Gastroesophageal sphincter (tissue), 3 donors: Measurements from ENCODE around the gene SPON2.

ENCODE experiments used
- EP300 ChIP-seq: sonication (generic); formaldehyde crosslinking; IDR thresholded peaks from one replicate; pipeline ENCODE4 v1.6.1; 2017; ENCODE audit warnings: antibody characterized with exemption, mild to moderate bottlenecking
- POLR2A ChIP-seq, 2 donors: fragments of 450-650 bp; IDR thresholded peaks; one replicate each; pipeline ENCODE4 v1.6.1; 2017; ENCODE audit warnings: antibody characterized with exemption in 2 of 2, mild to moderate bottlenecking in 2 of 2, moderate library complexity in 1 of 2
- POLR2AphosphoS5 ChIP-seq: sonication (generic); formaldehyde crosslinking; IDR thresholded peaks from one replicate; pipeline ENCODE4 v1.6.1; 2017; ENCODE audit warnings: antibody characterized with exemption
- TF ChIP-seq, protein P1 (sequence below), 4 experiments: fragments of 200-600 bp in 2 of 4; fragments of 450-650 bp in 2 of 4; sonication (generic) in 1 of 4; IDR thresholded peaks; one replicate each; pipeline ENCODE4 v1.5.1; 2017 to 2019; ENCODE audit warnings: antibody characterized with exemption in 4 of 4, mild to moderate bottlenecking in 2 of 4, moderate library complexity in 2 of 4

DNA sequence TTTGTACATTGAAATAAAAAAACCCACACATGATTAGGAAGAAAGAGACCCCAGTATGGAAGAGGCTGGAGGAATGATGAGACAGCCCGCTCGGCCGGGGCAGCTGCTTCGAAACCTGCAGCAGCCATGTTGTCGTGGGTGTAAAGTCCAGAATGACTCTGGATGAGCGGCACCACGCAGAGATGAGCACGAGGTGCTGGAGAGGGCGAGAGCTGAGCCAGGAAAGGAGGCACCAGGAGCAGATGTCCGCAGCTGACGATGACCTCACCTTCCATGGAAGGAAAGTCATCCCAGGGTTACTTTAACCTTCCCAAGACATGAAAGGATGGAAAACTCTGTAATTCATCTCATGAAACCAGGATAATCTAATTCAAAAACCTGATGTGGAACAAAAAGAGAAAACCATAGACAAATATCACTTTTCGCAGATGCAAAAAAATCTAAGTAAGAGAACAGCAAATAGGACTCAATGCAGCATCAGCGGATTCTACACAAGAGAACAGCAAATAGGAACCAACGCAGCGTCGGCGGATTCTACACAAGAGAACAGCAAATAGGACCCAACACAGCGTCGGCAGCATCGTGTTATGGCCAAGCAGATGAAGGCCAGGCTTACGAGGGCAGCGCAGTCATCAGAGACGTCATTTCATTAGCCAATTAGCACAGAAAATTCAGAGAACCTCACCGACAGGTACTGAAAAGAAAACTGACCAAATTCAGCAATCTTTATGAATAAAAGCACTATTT, 25.9 kb upstream of the SPON2 start:
- TF ChIP-seq EP300 (no peak), POLR2AphosphoS5 (no peak), POLR2A (IDR thresholded peaks at IDR 0.05) (no peak)
- TF ChIP-seq, protein P1, sequence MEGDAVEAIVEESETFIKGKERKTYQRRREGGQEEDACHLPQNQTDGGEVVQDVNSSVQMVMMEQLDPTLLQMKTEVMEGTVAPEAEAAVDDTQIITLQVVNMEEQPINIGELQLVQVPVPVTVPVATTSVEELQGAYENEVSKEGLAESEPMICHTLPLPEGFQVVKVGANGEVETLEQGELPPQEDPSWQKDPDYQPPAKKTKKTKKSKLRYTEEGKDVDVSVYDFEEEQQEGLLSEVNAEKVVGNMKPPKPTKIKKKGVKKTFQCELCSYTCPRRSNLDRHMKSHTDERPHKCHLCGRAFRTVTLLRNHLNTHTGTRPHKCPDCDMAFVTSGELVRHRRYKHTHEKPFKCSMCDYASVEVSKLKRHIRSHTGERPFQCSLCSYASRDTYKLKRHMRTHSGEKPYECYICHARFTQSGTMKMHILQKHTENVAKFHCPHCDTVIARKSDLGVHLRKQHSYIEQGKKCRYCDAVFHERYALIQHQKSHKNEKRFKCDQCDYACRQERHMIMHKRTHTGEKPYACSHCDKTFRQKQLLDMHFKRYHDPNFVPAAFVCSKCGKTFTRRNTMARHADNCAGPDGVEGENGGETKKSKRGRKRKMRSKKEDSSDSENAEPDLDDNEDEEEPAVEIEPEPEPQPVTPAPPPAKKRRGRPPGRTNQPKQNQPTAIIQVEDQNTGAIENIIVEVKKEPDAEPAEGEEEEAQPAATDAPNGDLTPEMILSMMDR (IDR thresholded peaks at IDR 0.05) = no peak
